ENCODE data around the gene SDCBP2. TPM values are rescaled to one million over a fixed set of nuclear protein-coding genes. Genes with fewer than 3 reads are reported as not detected.

SDCBP2 gene
- total RNA-seq, 2 experiments from 2014 or later: 1.2 to 1.3 TPM

GRCh38 chr20:1336699-1337367 lies 7.9 kb upstream of the SDCBP2 start:
- H3K27me3 ChIP-seq (ENCODE audit: control insufficient read depth in 1 of 2, insufficient read depth in 2 of 2, low read length in 2 of 2): no peaks in the 10 kb centered on the region
- H3K27ac ChIP-seq (ENCODE audit: low read depth in 1 of 2, low read length in 2 of 2): peak overlapping the region in 1 of 2 donors; percentile 33
- peaks cover 41% of the 10 kb centered on the region for H3K4me1 Mint-ChIP-seq (ENCODE audit: low read depth)
- CTCF ChIA-PET: interaction anchor here (1.7 kb wide), 1 partner anchor 11 kb away, joined by 3 read pairs; no protein-coding TSS in a partner anchor
- H3K4me1 ChIP-seq (ENCODE audit: insufficient read depth, low read length): peaks cover 9% of the 10 kb centered on the region
- DNase-seq (peak in 2 of 14 experiments; percentile 11 to 31), ATAC-seq (ENCODE audit: poor library complexity) (peak; percentile 77)
- no peaks in the 10 kb centered on the region for H3K27me3 Mint-ChIP-seq
- H3K4me3 ChIP-seq (ENCODE audit: low read length): no peak overlapping the region
- TF ChIP-seq CTCF (IDR thresholded peaks at IDR 0.05): no peak
- H3K9me3 ChIP-seq (ENCODE audit: control insufficient read depth in 1 of 2, insufficient read depth in 1 of 2, low read length in 2 of 2): no peaks in the 10 kb centered on the region
- H3K36me3 ChIP-seq (ENCODE audit: insufficient read depth, low read length): peaks cover 27% of the 10 kb centered on the region
- H3K9me3 Mint-ChIP-seq: no peaks in the 10 kb centered on the region
- POLR2A ChIA-PET: interaction anchor here (0.7 kb wide), 1 partner anchor 12 kb away, joined by 3 read pairs; no protein-coding TSS in a partner anchor
- H3K27ac Mint-ChIP-seq: peak overlapping the region; percentile 82
- intact Hi-C loops (cut with DNase I, micrococcal nuclease): no loop called here
- H3K4me3 Mint-ChIP-seq: peak overlapping the region; percentile 57
- peaks cover 20% of the 10 kb centered on the region for H3K36me3 Mint-ChIP-seq (ENCODE audit: low read depth)

GRCh38 chr20:1335961-1336698 lies 7.2 kb upstream of the SDCBP2 start:
- ChIA-PET CTCF (interaction anchor here (1.7 kb wide), 2 partner anchors 11 to 100 kb away, joined by 3 to 6 read pairs; no protein-coding TSS in a partner anchor), POLR2A (interaction anchor here (0.6 to 0.7 kb wide), 2 partner anchors 12 to 24 kb away, joined by 3 read pairs; no protein-coding TSS in a partner anchor)
- Mint-ChIP-seq H3K27ac (peak overlapping the region; percentile 82), H3K4me1 (ENCODE audit: low read depth) (peaks cover 46% of the 10 kb centered on the region), H3K36me3 (ENCODE audit: low read depth) (peaks cover 26% of the 10 kb centered on the region), H3K9me3 (no peaks in the 10 kb centered on the region), H3K4me3 (no peak overlapping the region), H3K27me3 (no peaks in the 10 kb centered on the region)
- Histone ChIP-seq H3K4me3 (ENCODE audit: low read length) (no peak overlapping the region), H3K36me3 (ENCODE audit: insufficient read depth, low read length) (peaks cover 28% of the 10 kb centered on the region), H3K4me1 (ENCODE audit: insufficient read depth, low read length) (peaks cover 9% of the 10 kb centered on the region), H3K27ac (ENCODE audit: low read depth in 1 of 2, low read length in 2 of 2) (no peak overlapping the region), H3K27me3 (ENCODE audit: control insufficient read depth in 1 of 2, insufficient read depth in 2 of 2, low read length in 2 of 2) (no peaks in the 10 kb centered on the region), H3K9me3 (ENCODE audit: control insufficient read depth in 1 of 2, insufficient read depth in 1 of 2, low read length in 2 of 2) (no peaks in the 10 kb centered on the region)
- ATAC-seq (ENCODE audit: poor library complexity) (no peak), DNase-seq (peak in 1 of 14 experiments; percentile 17)
- no peak for TF ChIP-seq CTCF (IDR thresholded peaks at IDR 0.05)
- intact Hi-C loops (cut with DNase I, micrococcal nuclease): no loop called here

- Histone ChIP-seq H3K36me3 (ENCODE audit: insufficient read depth, low read length) (peaks cover 33% of the 10 kb centered on the region), H3K9me3 (ENCODE audit: control insufficient read depth in 1 of 2, insufficient read depth in 1 of 2, low read length in 2 of 2) (no peaks in the 10 kb centered on the region), H3K4me3 (ENCODE audit: low read length) (no peak overlapping the region), H3K27me3 (ENCODE audit: control insufficient read depth in 1 of 2, insufficient read depth in 2 of 2, low read length in 2 of 2) (no peaks in the 10 kb centered on the region), H3K4me1 (ENCODE audit: insufficient read depth, low read length) (peaks cover 18% of the 10 kb centered on the region), H3K27ac (ENCODE audit: low read depth in 1 of 2, low read length in 2 of 2) (no peak overlapping the region)
- intact Hi-C loops (cut with DNase I, micrococcal nuclease): no loop called here
- ChIA-PET POLR2A (no interaction called here), CTCF (interaction anchor here (1.7 kb wide), 1 partner anchor 102 kb away, joined by 6 read pairs; no protein-coding TSS in a partner anchor)
- peaks cover 60% of the 10 kb centered on the region for H3K4me1 Mint-ChIP-seq (ENCODE audit: low read depth)
- ATAC-seq (ENCODE audit: poor library complexity) (no peak), DNase-seq (no peak)
- no peaks in the 10 kb centered on the region for H3K27me3 Mint-ChIP-seq
- no peak overlapping the region for H3K4me3 Mint-ChIP-seq
- TF ChIP-seq CTCF (IDR thresholded peaks at IDR 0.05): no peak
- no peaks in the 10 kb centered on the region for H3K9me3 Mint-ChIP-seq
- H3K36me3 Mint-ChIP-seq (ENCODE audit: low read depth): peaks cover 35% of the 10 kb centered on the region
- H3K27ac Mint-ChIP-seq: peak overlapping the region; percentile 82
These were observed 5.8 kb upstream of the SDCBP2 start for GRCh38 chr20:1334761-1335160.
